ENCODE results near the gene LRRC61. TPM values are rescaled to one million over a fixed set of nuclear protein-coding genes. Genes with fewer than 3 reads are reported as not detected.
"Not testable (repeated sequence)": the region's sequence is repeated elsewhere in the genome, so short reads cannot be mapped to it uniquely, and the experiment has no call there.

The LRRC61 gene
- total RNA-seq, 1 experiment from 2014 or later, result 48.1 TPM

DNA sequence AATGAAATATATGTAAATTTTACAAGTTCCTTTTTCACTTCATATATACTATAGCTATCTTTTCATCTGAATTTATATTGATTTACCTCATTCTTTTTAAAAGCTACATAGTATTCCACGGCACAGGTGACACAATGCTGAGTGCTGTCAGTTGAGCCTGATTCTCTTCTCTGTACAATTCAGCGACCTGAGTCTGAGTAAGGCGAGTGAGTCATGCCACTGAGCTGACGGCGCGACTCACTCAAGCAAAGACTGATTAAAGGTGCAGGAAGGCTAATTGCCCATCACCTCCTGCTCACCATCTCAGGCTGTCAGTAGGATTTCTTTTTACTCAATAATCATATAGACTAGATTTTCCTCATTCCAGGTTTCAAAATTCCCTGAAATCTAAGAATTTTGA, 39.5 kb upstream of the LRRC61 start:
- intact Hi-C loops (cut with micrococcal nuclease; ENCODE audit: unreplicated experiment), result loop anchor here (10.0 kb wide), 1 partner anchor 471 kb away; no protein-coding TSS in a partner anchor
- CTCF ChIA-PET; DNase-seq (ENCODE audit: low spot score); H3K4me1 ChIP-seq (ENCODE audit: insufficient read depth, low read length, poor library complexity, severe bottlenecking); H3K27ac ChIP-seq (ENCODE audit: low read depth, low read length, poor library complexity, severe bottlenecking); BruUV-seq (replicated peaks); H3K4me3 ChIP-seq (ENCODE audit: low read depth, low read length, poor library complexity, severe bottlenecking); POLR2A ChIA-PET (ENCODE audit: low non-redundant PET); H3K9me3 ChIP-seq (ENCODE audit: low read depth, low read length, poor library complexity, severe bottlenecking); H3K36me3 ChIP-seq (ENCODE audit: insufficient read depth, low read length, poor library complexity, severe bottlenecking); H3K27me3 ChIP-seq (replicated peaks; ENCODE audit: insufficient read depth, low read depth, low read length, poor library complexity): not testable (repeated sequence)

DNA sequence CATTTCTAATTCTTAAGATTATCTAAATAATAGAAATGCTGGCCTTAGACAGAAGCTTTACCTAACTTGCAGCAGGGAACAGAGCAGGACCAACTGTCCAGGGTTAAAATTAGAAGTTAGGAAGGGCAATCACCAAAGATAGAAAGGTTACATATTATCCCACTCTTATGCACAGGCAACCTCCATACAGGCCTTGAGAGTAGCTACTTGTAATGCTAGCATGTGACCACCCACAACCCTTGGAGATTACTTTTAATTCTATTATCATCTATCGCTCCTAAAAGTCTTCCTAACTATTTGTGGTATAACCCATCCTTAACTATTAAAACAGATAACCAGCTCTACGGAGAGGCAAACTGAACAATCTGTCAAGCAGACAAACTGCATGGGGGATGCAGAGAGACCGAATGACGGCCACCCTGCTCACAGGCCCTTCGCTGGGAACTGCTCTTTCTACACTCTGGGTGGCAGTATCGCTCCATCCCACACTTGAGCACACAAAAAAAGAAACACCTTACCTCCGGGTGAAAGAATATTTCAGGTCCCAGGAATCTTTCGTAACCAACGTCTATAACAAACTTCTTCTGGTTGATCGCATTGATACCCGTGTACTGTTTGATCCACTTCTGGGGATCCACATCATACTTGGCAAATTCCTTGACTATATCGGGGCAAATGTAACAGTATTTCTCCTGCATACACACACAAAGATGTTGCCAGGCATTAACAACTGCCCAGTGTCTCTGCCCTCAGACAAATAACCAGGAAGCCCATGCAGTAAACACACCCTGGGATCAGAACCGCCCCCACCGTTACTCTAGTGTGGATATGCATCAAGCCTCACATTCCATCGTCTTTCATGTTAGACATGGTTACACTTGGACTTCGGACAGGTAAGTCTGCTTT, 37.1 kb upstream of the LRRC61 start:
- CTCF ChIA-PET; POLR2A ChIA-PET (ENCODE audit: low non-redundant PET); H3K27me3 ChIP-seq (replicated peaks; ENCODE audit: insufficient read depth, low read depth, low read length, poor library complexity); H3K36me3 ChIP-seq (ENCODE audit: insufficient read depth, low read length, poor library complexity, severe bottlenecking); H3K4me1 ChIP-seq (ENCODE audit: insufficient read depth, low read length, poor library complexity, severe bottlenecking); H3K9me3 ChIP-seq (ENCODE audit: low read depth, low read length, poor library complexity, severe bottlenecking); BruUV-seq (replicated peaks); H3K27ac ChIP-seq (ENCODE audit: low read depth, low read length, poor library complexity, severe bottlenecking); H3K4me3 ChIP-seq (ENCODE audit: low read depth, low read length, poor library complexity, severe bottlenecking): not testable (repeated sequence)
- intact Hi-C loops (cut with micrococcal nuclease; ENCODE audit: unreplicated experiment), result loop anchor here (1.0 to 10.0 kb wide), 2 partner anchors 135 to 469 kb away; no protein-coding TSS in a partner anchor
- TF ChIP-seq, protein P1, sequence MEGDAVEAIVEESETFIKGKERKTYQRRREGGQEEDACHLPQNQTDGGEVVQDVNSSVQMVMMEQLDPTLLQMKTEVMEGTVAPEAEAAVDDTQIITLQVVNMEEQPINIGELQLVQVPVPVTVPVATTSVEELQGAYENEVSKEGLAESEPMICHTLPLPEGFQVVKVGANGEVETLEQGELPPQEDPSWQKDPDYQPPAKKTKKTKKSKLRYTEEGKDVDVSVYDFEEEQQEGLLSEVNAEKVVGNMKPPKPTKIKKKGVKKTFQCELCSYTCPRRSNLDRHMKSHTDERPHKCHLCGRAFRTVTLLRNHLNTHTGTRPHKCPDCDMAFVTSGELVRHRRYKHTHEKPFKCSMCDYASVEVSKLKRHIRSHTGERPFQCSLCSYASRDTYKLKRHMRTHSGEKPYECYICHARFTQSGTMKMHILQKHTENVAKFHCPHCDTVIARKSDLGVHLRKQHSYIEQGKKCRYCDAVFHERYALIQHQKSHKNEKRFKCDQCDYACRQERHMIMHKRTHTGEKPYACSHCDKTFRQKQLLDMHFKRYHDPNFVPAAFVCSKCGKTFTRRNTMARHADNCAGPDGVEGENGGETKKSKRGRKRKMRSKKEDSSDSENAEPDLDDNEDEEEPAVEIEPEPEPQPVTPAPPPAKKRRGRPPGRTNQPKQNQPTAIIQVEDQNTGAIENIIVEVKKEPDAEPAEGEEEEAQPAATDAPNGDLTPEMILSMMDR (conservative IDR thresholded peaks at IDR 0.05; ENCODE audit: low read depth, low read length), result peak; percentile 61
- peak; percentile 37 for DNase-seq (ENCODE audit: low spot score)

DNA sequence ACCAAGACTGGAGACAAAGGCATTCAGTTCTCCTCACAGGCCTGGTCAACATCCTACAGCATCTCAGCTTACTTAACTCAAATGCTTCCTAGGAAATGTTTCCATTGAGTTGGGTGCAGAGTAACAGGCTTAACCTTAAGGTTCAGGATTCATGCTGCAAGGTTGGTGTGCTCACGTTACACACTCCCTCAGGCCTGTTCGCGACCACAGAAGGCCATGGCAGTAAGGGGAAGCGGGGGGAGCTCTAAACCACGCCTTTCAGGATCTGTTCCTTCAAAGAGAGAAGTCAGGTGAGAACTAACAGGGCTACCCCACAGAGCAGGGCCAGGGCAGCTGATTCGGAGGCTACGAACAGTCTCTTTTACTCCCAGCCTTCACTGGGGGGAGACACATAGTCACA, 35.3 kb upstream of the LRRC61 start:
- H3K4me3 ChIP-seq (ENCODE audit: low read depth, low read length, poor library complexity, severe bottlenecking); DNase-seq (ENCODE audit: low spot score); POLR2A ChIA-PET (ENCODE audit: low non-redundant PET); H3K36me3 ChIP-seq (ENCODE audit: insufficient read depth, low read length, poor library complexity, severe bottlenecking); H3K27ac ChIP-seq (ENCODE audit: low read depth, low read length, poor library complexity, severe bottlenecking); H3K9me3 ChIP-seq (ENCODE audit: low read depth, low read length, poor library complexity, severe bottlenecking); H3K27me3 ChIP-seq (replicated peaks; ENCODE audit: insufficient read depth, low read depth, low read length, poor library complexity); H3K4me1 ChIP-seq (ENCODE audit: insufficient read depth, low read length, poor library complexity, severe bottlenecking); CTCF ChIA-PET; BruUV-seq (replicated peaks): not testable (repeated sequence)
- intact Hi-C loops (cut with micrococcal nuclease; ENCODE audit: unreplicated experiment), result loop anchor here (10.0 kb wide), 1 partner anchor 467 kb away; no protein-coding TSS in a partner anchor

DNA sequence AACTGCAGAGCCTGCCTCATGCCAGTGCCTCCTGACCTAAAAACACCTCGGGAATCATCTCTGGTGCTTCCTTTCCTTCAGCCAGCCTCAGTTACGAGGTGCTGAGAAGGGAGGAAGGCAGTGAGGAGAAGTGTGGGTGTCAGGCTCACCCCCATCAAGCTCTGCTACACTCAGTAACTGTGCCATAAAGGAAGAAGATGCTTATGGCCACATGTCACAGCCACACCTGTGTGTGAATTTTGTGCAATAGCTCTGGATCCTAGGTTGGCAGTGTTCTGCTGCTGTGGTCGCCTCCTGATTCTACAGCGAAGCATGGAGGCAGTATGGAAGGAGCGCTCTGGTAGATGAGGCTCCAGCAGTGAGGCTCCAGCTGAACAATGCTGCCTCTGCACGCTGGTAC, 34.3 kb upstream of the LRRC61 start:
- H3K4me1 ChIP-seq (ENCODE audit: insufficient read depth, low read length, poor library complexity, severe bottlenecking); H3K4me3 ChIP-seq (ENCODE audit: low read depth, low read length, poor library complexity, severe bottlenecking); CTCF ChIA-PET; H3K9me3 ChIP-seq (ENCODE audit: low read depth, low read length, poor library complexity, severe bottlenecking); DNase-seq (ENCODE audit: low spot score); POLR2A ChIA-PET (ENCODE audit: low non-redundant PET); BruUV-seq (replicated peaks); H3K27me3 ChIP-seq (replicated peaks; ENCODE audit: insufficient read depth, low read depth, low read length, poor library complexity); H3K27ac ChIP-seq (ENCODE audit: low read depth, low read length, poor library complexity, severe bottlenecking); H3K36me3 ChIP-seq (ENCODE audit: insufficient read depth, low read length, poor library complexity, severe bottlenecking): not testable (repeated sequence)
- intact Hi-C loops (cut with micrococcal nuclease; ENCODE audit: unreplicated experiment), result loop anchor here (10.0 kb wide), 1 partner anchor 466 kb away; no protein-coding TSS in a partner anchor

DNA sequence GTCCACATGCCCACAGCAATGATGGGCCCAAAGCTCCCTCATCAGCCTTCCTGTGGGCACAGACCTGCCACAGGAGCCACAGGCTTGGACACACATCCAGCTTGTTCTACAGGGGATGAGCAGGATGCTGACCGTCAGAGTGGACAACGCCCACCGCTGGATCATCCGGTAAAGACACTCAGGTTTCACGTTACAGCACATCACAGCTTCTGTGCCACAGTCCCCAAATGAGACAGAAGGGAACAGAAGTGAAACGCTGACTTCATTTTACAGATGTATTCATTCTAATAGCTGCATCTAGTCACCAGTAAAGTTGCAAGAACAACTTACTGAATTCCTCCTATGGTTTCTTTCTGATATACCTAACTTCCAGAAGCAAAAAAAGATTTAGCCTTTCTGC, 32.8 kb upstream of the LRRC61 start:
- H3K36me3 ChIP-seq (ENCODE audit: insufficient read depth, low read length, poor library complexity, severe bottlenecking); CTCF ChIA-PET; H3K4me3 ChIP-seq (ENCODE audit: low read depth, low read length, poor library complexity, severe bottlenecking); H3K27me3 ChIP-seq (replicated peaks; ENCODE audit: insufficient read depth, low read depth, low read length, poor library complexity); H3K27ac ChIP-seq (ENCODE audit: low read depth, low read length, poor library complexity, severe bottlenecking); POLR2A ChIA-PET (ENCODE audit: low non-redundant PET); BruUV-seq (replicated peaks); intact Hi-C loops (cut with micrococcal nuclease; ENCODE audit: unreplicated experiment); DNase-seq (ENCODE audit: low spot score); H3K4me1 ChIP-seq (ENCODE audit: insufficient read depth, low read length, poor library complexity, severe bottlenecking); H3K9me3 ChIP-seq (ENCODE audit: low read depth, low read length, poor library complexity, severe bottlenecking): not testable (repeated sequence)

DNA sequence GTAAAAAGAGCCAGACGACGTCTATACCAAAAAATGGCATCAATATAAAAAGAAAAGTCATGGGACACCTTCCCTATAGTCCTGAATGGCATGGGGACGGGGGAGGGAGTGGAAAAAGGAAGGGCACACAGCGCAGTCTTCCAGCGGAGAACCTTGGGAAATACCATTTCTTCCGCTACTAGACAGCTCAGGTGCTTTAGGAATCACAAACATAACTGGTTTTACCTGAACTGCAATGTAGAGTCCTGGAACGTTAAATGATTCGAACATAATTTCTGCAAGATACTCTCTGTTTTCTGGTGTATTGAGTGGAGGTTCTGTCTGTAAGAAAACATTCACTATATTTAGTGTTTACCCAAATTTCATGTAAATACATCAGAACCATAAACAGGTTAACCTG, 28.1 kb upstream of the LRRC61 start:
- BruUV-seq (replicated peaks); CTCF ChIA-PET; POLR2A ChIA-PET (ENCODE audit: low non-redundant PET): not testable (repeated sequence)

DNA sequence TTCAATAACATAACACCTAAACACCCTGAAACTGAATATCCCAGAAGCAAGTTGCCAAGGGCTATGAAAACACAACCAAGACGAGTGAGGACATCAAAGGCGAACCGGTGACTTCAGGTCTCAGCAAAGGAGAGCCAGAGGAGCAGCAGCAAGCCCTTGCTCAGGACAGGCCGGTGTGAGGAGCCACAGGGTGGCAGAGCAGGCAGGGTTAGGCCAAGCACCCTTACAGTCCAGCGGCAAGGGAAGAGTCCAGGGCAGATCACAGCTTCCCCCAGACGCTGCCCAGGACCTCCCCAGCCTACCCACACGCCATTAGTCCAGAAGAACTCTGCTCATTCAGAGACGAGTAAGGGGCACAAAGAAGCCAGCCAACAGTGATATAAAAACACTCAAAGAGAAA, 27.5 kb upstream of the LRRC61 start:
- H3K4me1 ChIP-seq (ENCODE audit: insufficient read depth, low read length, poor library complexity, severe bottlenecking); H3K27ac ChIP-seq (ENCODE audit: low read depth, low read length, poor library complexity, severe bottlenecking); H3K9me3 ChIP-seq (ENCODE audit: low read depth, low read length, poor library complexity, severe bottlenecking); BruUV-seq (replicated peaks); H3K4me3 ChIP-seq (ENCODE audit: low read depth, low read length, poor library complexity, severe bottlenecking); DNase-seq (ENCODE audit: low spot score); intact Hi-C loops (cut with micrococcal nuclease; ENCODE audit: unreplicated experiment); CTCF ChIA-PET; H3K36me3 ChIP-seq (ENCODE audit: insufficient read depth, low read length, poor library complexity, severe bottlenecking); POLR2A ChIA-PET (ENCODE audit: low non-redundant PET); H3K27me3 ChIP-seq (replicated peaks; ENCODE audit: insufficient read depth, low read depth, low read length, poor library complexity): not testable (repeated sequence)

More for the DNA sequence above, 28.1 kb upstream of the LRRC61 start:
- DNase-seq (ENCODE audit: low spot score); H3K4me1 ChIP-seq (ENCODE audit: insufficient read depth, low read length, poor library complexity, severe bottlenecking); H3K4me3 ChIP-seq (ENCODE audit: low read depth, low read length, poor library complexity, severe bottlenecking); intact Hi-C loops (cut with micrococcal nuclease; ENCODE audit: unreplicated experiment); H3K36me3 ChIP-seq (ENCODE audit: insufficient read depth, low read length, poor library complexity, severe bottlenecking); H3K9me3 ChIP-seq (ENCODE audit: low read depth, low read length, poor library complexity, severe bottlenecking); H3K27me3 ChIP-seq (replicated peaks; ENCODE audit: insufficient read depth, low read depth, low read length, poor library complexity); H3K27ac ChIP-seq (ENCODE audit: low read depth, low read length, poor library complexity, severe bottlenecking): not testable (repeated sequence)
